Right atrium auricular region (tissue), 2 donors: ENCODE data around the gene ARRB1. TPM values are rescaled to one million over a fixed set of nuclear protein-coding genes. Genes with fewer than 3 reads are reported as not detected.
A peak's percentile ranks its signal among the peaks of the same experiment; 100 is the strongest.

Source experiments
- DNase-seq: peaks from one replicate; pipeline ENCODE4 v3.0.0-alpha.2; 2019; ENCODE audit warnings: low spot score
- H3K27ac ChIP-seq, 2 donors: fragments of 200-600 bp; sonication (generic); 1 replicate in 1 of 2; 2 replicates in 1 of 2; pipeline ENCODE4 v1.5.1; 2016 to 2019
- H3K27me3 ChIP-seq, 2 donors: fragments of 200-600 bp; sonication (generic); one replicate each; pipeline versions ENCODE4 v1.5.1 to v1.6.0; 2017 to 2019
- H3K36me3 ChIP-seq: fragments of 200-600 bp; sonication (generic); one replicate; pipeline ENCODE4 v1.5.1; 2016
- H3K4me1 ChIP-seq, 2 donors: fragments of 200-600 bp; sonication (generic); one replicate each; pipeline versions ENCODE4 v1.5.1 to v1.6.0; 2017 to 2019
- H3K4me3 ChIP-seq, 2 donors: fragments of 200-600 bp; sonication (generic); 1 replicate in 1 of 2; 2 replicates in 1 of 2; pipeline ENCODE4 v1.5.1; 2017 to 2019; ENCODE audit warnings: mild to moderate bottlenecking in 1 of 2, moderate library complexity in 1 of 2
- H3K9me3 ChIP-seq, 2 donors: fragments of 200-600 bp; sonication (generic); one replicate each; pipeline ENCODE4 v1.5.1; 2019
- CTCF ChIP-seq, 2 donors: fragments of 200-600 bp; sonication (generic); IDR thresholded peaks; one replicate each; pipeline ENCODE4 v1.5.1; 2019; ENCODE audit warnings: antibody characterized with exemption in 2 of 2
- total RNA-seq, 2 donors: library from RNA; depleted of rRNA; stranded (reverse); fragments of >200 nt; gene quantifications; one replicate each; pipeline ENCODE4 v1.1.0, GENCODE V29; 2016

Gene ARRB1
- total RNA-seq, 2 donors from 2014 or later, result 19.4 to 22.9 TPM

DNA sequence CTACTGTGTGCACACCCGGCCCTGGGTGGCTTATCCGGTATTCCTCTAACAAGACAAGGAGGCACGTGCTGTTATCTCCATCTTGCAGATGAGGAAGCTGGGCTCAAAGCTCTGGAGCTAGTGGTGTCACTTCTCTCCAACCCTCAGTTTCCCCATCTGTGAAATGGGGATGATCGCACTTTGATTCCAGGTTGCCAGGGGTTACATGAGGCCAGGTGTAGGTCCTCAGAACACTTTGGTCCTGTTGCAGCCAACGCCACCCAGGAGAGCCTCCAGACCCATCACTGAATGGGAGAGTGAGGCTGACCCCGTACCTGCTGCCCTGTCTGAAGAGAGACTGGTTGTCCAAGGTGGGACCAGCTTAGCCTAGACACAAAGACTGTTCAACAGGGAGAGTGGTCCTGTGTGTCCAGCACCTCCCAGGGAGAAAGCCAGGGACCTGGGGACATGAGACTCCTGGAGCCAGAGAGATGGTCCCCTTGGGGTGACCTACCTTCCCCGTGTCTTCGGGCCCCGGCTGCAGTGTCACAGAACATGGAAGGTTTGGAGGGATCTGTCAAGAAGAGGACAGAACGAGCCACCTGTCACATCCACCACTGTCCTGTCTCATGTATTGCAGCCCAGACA is 69.9 kb downstream of the ARRB1 start:
- H3K27me3 ChIP-seq, result no peaks in the 10 kb centered on the region
- no peak overlapping the region for H3K27ac ChIP-seq
- TF ChIP-seq CTCF (IDR thresholded peaks at IDR 0.05), result no peak
- no peaks in the 10 kb centered on the region for H3K9me3 ChIP-seq
- no peak overlapping the region for H3K4me3 ChIP-seq
- no peak for DNase-seq
- H3K4me1 ChIP-seq, result peaks cover 0 to 12% of the 10 kb centered on the region in 2 donors
- H3K36me3 ChIP-seq, result peaks cover 36% of the 10 kb centered on the region

DNA sequence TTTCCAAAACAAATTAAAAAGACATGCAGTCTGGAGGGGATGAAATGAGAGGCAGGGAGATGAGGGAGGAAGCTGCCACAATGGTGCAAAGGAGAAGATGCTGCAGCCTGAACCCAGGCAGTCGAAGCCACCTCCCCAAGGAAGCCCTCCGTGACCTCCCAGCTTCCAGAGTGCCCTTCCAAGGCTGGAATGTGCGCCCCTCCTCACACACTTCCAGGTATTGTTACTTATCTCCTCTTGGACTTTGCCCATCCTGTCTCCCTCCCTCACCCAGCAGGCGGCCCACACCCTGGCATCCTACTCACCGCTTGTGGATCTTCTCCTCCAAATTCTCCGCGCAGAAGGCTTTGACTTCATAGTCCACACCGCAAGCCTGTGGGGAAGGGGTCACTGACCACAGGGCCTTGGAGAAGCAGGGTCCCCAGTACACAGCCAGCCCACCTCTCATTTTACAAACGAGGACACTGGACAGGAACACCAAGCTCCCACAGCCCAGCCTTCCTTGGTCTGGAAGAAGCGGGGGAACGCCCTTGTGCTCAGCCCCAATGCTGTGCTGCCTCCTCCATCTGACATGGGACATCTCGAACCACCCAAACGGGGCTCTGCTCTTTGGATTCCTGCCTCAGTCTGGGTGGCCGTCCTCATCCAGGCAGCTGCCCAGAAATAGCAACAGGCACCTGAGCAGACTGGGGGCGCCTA is 70.5 kb downstream of the ARRB1 start:
- no peak for TF ChIP-seq CTCF (IDR thresholded peaks at IDR 0.05)
- H3K36me3 ChIP-seq, result peaks cover 36% of the 10 kb centered on the region
- H3K27ac ChIP-seq, result no peak overlapping the region
- no peak for DNase-seq
- H3K9me3 ChIP-seq, result no peaks in the 10 kb centered on the region
- no peak overlapping the region for H3K4me3 ChIP-seq
- peaks cover 0 to 12% of the 10 kb centered on the region in 2 donors for H3K4me1 ChIP-seq
- no peaks in the 10 kb centered on the region for H3K27me3 ChIP-seq

DNA sequence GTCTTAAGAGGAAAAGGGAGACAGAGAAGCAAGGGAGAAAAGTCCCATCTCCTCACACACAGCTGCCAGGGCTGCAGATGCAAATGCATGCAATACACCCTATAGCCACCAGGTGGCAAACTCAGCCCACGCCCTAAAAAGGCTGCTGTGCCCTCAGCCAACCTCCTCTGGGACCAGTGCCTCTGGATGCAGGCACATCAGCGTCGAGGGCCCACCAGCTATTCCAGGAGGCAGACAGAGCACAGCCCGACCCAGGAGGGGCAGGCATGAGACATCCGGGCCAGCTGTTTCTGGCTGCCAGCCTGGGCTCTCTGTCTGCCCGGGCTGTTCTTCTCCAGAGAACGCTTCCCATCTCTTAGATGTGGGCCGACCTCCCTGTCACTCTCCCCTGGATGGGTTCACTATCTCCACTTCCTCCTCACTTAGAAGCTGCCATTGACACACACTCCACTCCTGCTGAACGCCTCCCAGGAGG is 71.2 kb downstream of the ARRB1 start:
- H3K27ac ChIP-seq, result no peak overlapping the region
- DNase-seq, result peak; percentile 87
- H3K36me3 ChIP-seq, result peaks cover 36% of the 10 kb centered on the region

GRCh38 chr11:75279273-75279672 is 72.2 kb downstream of the ARRB1 start:
- Histone ChIP-seq H3K4me1 (peaks cover 0 to 12% of the 10 kb centered on the region in 2 donors), H3K36me3 (peaks cover 35% of the 10 kb centered on the region), H3K9me3 (no peaks in the 10 kb centered on the region), H3K27ac (no peak overlapping the region), H3K4me3 (no peak overlapping the region), H3K27me3 (no peaks in the 10 kb centered on the region)
- no peak for DNase-seq
- TF ChIP-seq CTCF (IDR thresholded peaks at IDR 0.05), result no peak

More for the DNA sequence above, 71.2 kb downstream of the ARRB1 start:
- no peaks in the 10 kb centered on the region for H3K9me3 ChIP-seq
- peaks cover 0 to 12% of the 10 kb centered on the region in 2 donors for H3K4me1 ChIP-seq
- TF ChIP-seq CTCF (IDR thresholded peaks at IDR 0.05), result peak; percentile 95 to 98
- H3K27me3 ChIP-seq, result no peaks in the 10 kb centered on the region
- H3K4me3 ChIP-seq, result no peak overlapping the region

GRCh38 chr11:75277991-75278790 is 73.3 kb downstream of the ARRB1 start:
- Histone ChIP-seq H3K4me1 (peaks cover 0 to 12% of the 10 kb centered on the region in 2 donors), H3K9me3 (no peaks in the 10 kb centered on the region), H3K36me3 (peaks cover 38% of the 10 kb centered on the region), H3K27me3 (no peaks in the 10 kb centered on the region), H3K27ac (no peak overlapping the region), H3K4me3 (no peak overlapping the region)
- TF ChIP-seq CTCF (IDR thresholded peaks at IDR 0.05), result no peak
- no peak for DNase-seq
